PC-9 (cell line): Measurements from ENCODE around the gene PTPN20.

ENCODE experiments used
- CTCF ChIP-seq: fragments of 200-600 bp; sonication (generic); conservative IDR thresholded peaks from 2 replicates; pipeline ENCODE4 v1.6.1; 2017; ENCODE audit warnings: mixed run types, antibody characterized with exemption, mild to moderate bottlenecking, moderate library complexity
- EZH2 ChIP-seq: fragments of 200-600 bp; sonication (generic); IDR thresholded peaks from 2 replicates; pipeline ENCODE4 v1.8.0; 2017; ENCODE audit warnings: antibody characterized with exemption, low read depth

DNA sequence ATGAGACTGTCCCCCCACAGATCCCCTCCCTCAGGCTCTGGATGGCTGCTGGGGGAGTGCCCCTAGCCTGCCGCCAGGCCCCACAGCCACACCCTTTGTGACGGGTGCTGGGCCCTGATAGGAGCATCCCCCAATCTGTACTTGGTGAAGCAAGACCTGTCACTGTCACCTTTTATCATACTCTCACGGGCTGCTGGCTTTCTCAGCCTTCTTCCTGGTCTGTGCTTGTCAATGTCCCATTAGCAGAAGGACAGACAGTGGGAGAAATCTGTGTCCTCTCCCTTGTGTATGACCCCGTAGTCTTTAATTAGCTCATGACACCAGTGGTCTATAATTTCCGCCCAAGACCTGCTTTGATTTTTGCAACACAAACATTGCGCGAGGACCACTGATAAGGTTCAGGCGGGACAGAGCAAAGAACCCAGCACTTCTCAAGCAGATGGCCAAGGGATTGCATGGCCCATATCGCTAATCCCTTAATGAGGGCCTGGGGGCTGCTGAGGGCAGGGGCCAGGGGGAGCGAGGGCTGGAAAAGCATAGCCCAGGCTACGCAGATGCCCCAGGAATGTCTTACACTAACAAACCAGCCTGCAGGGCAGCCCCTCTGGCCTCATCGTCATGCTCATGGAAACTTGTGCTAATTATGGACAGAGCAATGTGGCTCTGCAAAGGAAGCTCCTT lies 127.8 kb downstream of the PTPN20 start:
- TF ChIP-seq CTCF: no peak
- TF ChIP-seq EZH2: no peak
